Measurements from ENCODE around the gene GRID2. TPM values are rescaled to one million over a fixed set of nuclear protein-coding genes. Genes with fewer than 3 reads are reported as not detected.
"Not testable (repeated sequence)": the region's sequence is repeated elsewhere in the genome, so short reads cannot be mapped to it uniquely, and the experiment has no call there.

GRID2 gene
- total and polyA plus RNA-seq, 10 of the 15 experiments (the other 5 are each of a cell fraction or from before 2014, with no cell fraction given): not detected

DNA sequence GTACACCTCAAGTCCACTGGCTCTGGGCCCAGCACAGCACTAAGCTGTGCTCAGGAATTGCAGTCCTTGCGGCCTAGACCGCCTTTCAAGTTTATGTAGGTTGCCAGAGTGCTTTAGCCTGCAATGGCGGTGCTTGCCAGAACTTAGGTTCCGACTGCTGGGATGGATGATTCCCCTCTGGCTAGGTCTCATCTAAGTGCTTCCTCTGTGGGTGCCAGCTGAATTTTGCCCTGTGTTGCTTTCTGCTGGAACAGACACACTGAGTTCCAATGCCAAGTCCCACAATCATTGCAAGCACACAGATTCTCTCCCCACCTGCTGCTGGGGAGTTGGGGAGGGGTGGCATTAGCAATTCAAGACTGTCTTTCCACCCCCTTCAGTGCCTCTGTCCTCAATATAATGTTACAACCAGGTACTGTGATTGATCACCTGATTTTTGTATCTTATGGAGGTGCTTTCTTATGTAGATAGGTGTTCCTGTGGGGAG, 129.5 kb downstream of the GRID2 start:
- no peak overlapping the region for H3K4me2 ChIP-seq (ENCODE audit: control insufficient read depth, insufficient read depth)
- H3K9me3 ChIP-seq (replicated peaks; ENCODE audit: control insufficient read depth, insufficient read depth, low read length): no peaks in the 10 kb centered on the region
- ChIA-PET POLR2A (no interaction called here), CTCF (no interaction called here), RAD21 (ENCODE audit: unreplicated experiment) (no interaction called here), SMC1A (ENCODE audit: uncharacterized antibody, unreplicated experiment) (no interaction called here)
- H3K27ac ChIP-seq (ENCODE audit: control insufficient read depth, insufficient read depth): no peak overlapping the region
- no peaks in the 10 kb centered on the region for H3K4me1 ChIP-seq (ENCODE audit: control insufficient read depth, insufficient read depth, low read length)
- ATAC-seq (no peak), FAIRE-seq (no peak), DNase-seq (ENCODE audit: low read depth, low spot score) (no peak)
- no peaks in the 10 kb centered on the region for H4K20me1 ChIP-seq (ENCODE audit: control insufficient read depth, insufficient read depth)
- H3K4me3 ChIP-seq: no peak overlapping the region
- intact Hi-C loops (cut with micrococcal nuclease; ENCODE audit: unreplicated experiment): no loop called here
- H3K79me2 ChIP-seq (ENCODE audit: control insufficient read depth, insufficient read depth, low read length): no peaks in the 10 kb centered on the region
- in situ Hi-C loops (cut with MboI): no loop called here
- no TSS peak for BruUV-seq (replicated peaks)
- no peaks in the 10 kb centered on the region for H3K27me3 ChIP-seq (replicated peaks in 1 of 2; ENCODE audit: control insufficient read depth in 2 of 2, insufficient read depth in 2 of 2, low read length in 1 of 2)
- no peak overlapping the region for H3K9ac ChIP-seq (ENCODE audit: control insufficient read depth, insufficient read depth, low read length)
- WGBS (ENCODE audit: insufficient coverage, insufficient replicate concordance, low lambda C conversion rate, missing lambda C conversion rate): 14% methylated on average over 4 of the region's 4 CpGs
- no peak overlapping the region for H2AFZ ChIP-seq (ENCODE audit: control insufficient read depth, low read depth, low read length)
- no peak for TF ChIP-seq SIX5 (IDR thresholded peaks at IDR 0.05; ENCODE audit: low read depth, low read length, severe bottlenecking)
- TF ChIP-seq BACH1 (IDR thresholded peaks at IDR 0.05; ENCODE audit: borderline replicate concordance): no peak
- TF ChIP-seq POLR2AphosphoS2 (IDR thresholded peaks at IDR 0.05; ENCODE audit: low read depth, low read length): no peak
- H3K36me3 ChIP-seq (ENCODE audit: control insufficient read depth in 2 of 2, insufficient read depth in 2 of 2, low read length in 1 of 2): no peaks in the 10 kb centered on the region

DNA sequence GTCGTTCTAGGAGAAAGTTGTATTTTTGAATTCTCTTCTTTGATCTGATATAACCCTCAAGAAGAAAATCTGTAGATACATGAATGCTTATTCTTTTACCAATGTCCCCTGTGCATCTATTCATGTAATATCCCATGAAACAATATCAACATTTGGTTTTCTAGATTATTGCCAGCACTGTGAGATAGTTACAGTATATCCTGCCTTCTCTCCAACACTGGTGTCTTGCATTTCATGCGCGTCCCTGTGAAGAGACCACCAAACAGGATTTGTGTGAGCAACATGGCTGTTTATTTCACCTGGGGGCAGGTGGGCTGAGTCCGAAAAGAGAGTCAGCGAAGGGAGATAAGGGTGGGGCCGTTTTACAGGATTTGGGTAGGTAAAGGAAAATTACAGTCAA, 135.0 kb downstream of the GRID2 start:
- ATAC-seq; H3K4me3 ChIP-seq; POLR2A ChIA-PET; CTCF ChIA-PET; H3K4me2 ChIP-seq (ENCODE audit: control insufficient read depth, insufficient read depth); H3K27ac ChIP-seq (ENCODE audit: control insufficient read depth, insufficient read depth); H3K4me1 ChIP-seq (ENCODE audit: control insufficient read depth, insufficient read depth, low read length); DNase-seq (ENCODE audit: low read depth, low spot score); in situ Hi-C loops (cut with MboI); intact Hi-C loops (cut with micrococcal nuclease; ENCODE audit: unreplicated experiment); H2AFZ ChIP-seq (ENCODE audit: control insufficient read depth, low read depth, low read length); H3K79me2 ChIP-seq (ENCODE audit: control insufficient read depth, insufficient read depth, low read length); BruUV-seq (replicated peaks); H3K36me3 ChIP-seq (ENCODE audit: control insufficient read depth in 2 of 2, insufficient read depth in 2 of 2, low read length in 1 of 2); H4K20me1 ChIP-seq (ENCODE audit: control insufficient read depth, insufficient read depth); H3K27me3 ChIP-seq (replicated peaks in 1 of 2; ENCODE audit: control insufficient read depth in 2 of 2, insufficient read depth in 2 of 2, low read length in 1 of 2); H3K9ac ChIP-seq (ENCODE audit: control insufficient read depth, insufficient read depth, low read length); H3K9me3 ChIP-seq (replicated peaks; ENCODE audit: control insufficient read depth, insufficient read depth, low read length); SMC1A ChIA-PET (ENCODE audit: uncharacterized antibody, unreplicated experiment); FAIRE-seq; RAD21 ChIA-PET (ENCODE audit: unreplicated experiment): not testable (repeated sequence)
- WGBS (ENCODE audit: insufficient coverage, insufficient replicate concordance, low lambda C conversion rate, missing lambda C conversion rate): 38% methylated on average over 6 of the region's 6 CpGs

DNA sequence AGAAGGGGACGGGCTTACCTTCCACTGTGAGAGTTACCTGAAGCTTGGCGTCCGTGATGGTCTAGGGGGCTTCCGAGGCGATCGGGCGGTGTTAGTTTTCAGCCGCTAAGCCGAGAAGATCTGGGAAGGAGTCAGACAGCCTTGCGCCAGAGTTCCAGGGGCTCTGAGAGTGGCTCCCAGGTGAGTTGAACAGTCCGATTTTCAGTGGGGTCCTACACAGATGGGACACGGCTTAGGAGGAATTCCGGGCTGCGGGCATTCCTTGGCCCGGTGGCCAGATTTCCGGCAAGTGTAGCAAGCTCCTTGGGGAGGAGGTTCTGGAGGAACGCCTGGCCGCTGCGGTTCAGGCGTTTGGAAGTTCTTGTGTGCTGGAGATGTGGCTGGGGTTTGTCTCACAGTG, 138.4 kb downstream of the GRID2 start:
- intact Hi-C loops (cut with micrococcal nuclease; ENCODE audit: unreplicated experiment); FAIRE-seq: not testable (repeated sequence)

DNA sequence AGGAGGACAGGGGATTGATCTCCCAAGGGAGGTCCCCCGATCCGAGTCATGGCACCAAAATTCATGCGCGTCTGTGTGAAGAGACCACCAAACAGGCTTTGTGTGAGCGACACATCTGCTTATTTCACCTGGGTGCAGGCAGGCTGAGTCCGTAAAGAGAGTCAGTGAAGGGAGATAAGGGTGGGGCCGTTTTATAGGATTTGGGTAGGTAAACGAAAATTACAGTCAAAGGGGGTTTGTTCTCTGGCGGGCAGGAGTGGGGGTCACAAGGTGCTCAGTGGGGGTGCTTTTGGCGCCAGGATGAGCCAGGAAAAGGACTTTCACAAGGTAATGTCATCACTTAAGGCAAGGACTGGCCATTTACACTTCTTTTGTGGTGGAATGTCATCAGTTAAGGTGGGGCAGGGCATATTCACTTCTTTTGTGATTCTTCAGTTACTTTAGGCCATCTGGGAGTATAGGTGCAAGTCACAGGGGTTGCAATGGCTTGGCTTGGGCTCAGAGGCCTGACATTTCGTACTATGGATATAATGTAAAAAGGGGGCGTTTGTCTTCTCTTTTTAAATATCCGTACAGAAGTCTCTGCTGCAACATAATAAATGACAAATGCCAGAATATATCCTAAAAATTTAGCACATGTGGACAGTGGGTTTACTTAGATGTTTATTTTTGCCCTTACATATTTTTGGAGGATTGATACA, 140.5 kb downstream of the GRID2 start:
- H3K9ac ChIP-seq (ENCODE audit: control insufficient read depth, insufficient read depth, low read length); DNase-seq (ENCODE audit: low read depth, low spot score); BruUV-seq (replicated peaks); H3K27ac ChIP-seq (ENCODE audit: control insufficient read depth, insufficient read depth); H3K4me1 ChIP-seq (ENCODE audit: control insufficient read depth, insufficient read depth, low read length); SMC1A ChIA-PET (ENCODE audit: uncharacterized antibody, unreplicated experiment); H3K27me3 ChIP-seq (replicated peaks in 1 of 2; ENCODE audit: control insufficient read depth in 2 of 2, insufficient read depth in 2 of 2, low read length in 1 of 2); H2AFZ ChIP-seq (ENCODE audit: control insufficient read depth, low read depth, low read length); RAD21 ChIA-PET (ENCODE audit: unreplicated experiment); H3K79me2 ChIP-seq (ENCODE audit: control insufficient read depth, insufficient read depth, low read length); ATAC-seq; POLR2A ChIA-PET; H3K4me3 ChIP-seq; in situ Hi-C loops (cut with MboI); CTCF ChIA-PET; H3K9me3 ChIP-seq (replicated peaks; ENCODE audit: control insufficient read depth, insufficient read depth, low read length); H3K4me2 ChIP-seq (ENCODE audit: control insufficient read depth, insufficient read depth); FAIRE-seq; H4K20me1 ChIP-seq (ENCODE audit: control insufficient read depth, insufficient read depth); intact Hi-C loops (cut with micrococcal nuclease; ENCODE audit: unreplicated experiment); H3K36me3 ChIP-seq (ENCODE audit: control insufficient read depth in 2 of 2, insufficient read depth in 2 of 2, low read length in 1 of 2): not testable (repeated sequence)
- 35% methylated on average over 13 of the region's 13 CpGs for WGBS (ENCODE audit: insufficient coverage, insufficient replicate concordance, low lambda C conversion rate, missing lambda C conversion rate)

More for the DNA sequence above, 138.4 kb downstream of the GRID2 start:
- H3K9me3 ChIP-seq (replicated peaks; ENCODE audit: control insufficient read depth, insufficient read depth, low read length); ATAC-seq; H3K4me1 ChIP-seq (ENCODE audit: control insufficient read depth, insufficient read depth, low read length); H3K36me3 ChIP-seq (ENCODE audit: control insufficient read depth in 2 of 2, insufficient read depth in 2 of 2, low read length in 1 of 2); H4K20me1 ChIP-seq (ENCODE audit: control insufficient read depth, insufficient read depth); SMC1A ChIA-PET (ENCODE audit: uncharacterized antibody, unreplicated experiment); H3K79me2 ChIP-seq (ENCODE audit: control insufficient read depth, insufficient read depth, low read length); H3K9ac ChIP-seq (ENCODE audit: control insufficient read depth, insufficient read depth, low read length); H2AFZ ChIP-seq (ENCODE audit: control insufficient read depth, low read depth, low read length); BruUV-seq (replicated peaks); DNase-seq (ENCODE audit: low read depth, low spot score); H3K27ac ChIP-seq (ENCODE audit: control insufficient read depth, insufficient read depth); RAD21 ChIA-PET (ENCODE audit: unreplicated experiment); H3K4me2 ChIP-seq (ENCODE audit: control insufficient read depth, insufficient read depth); POLR2A ChIA-PET; H3K27me3 ChIP-seq (replicated peaks in 1 of 2; ENCODE audit: control insufficient read depth in 2 of 2, insufficient read depth in 2 of 2, low read length in 1 of 2); in situ Hi-C loops (cut with MboI); CTCF ChIA-PET; H3K4me3 ChIP-seq: not testable (repeated sequence)
- WGBS (ENCODE audit: insufficient coverage, insufficient replicate concordance, low lambda C conversion rate, missing lambda C conversion rate): 70% methylated on average over 20 of the region's 20 CpGs

All from GM12878 (cell line).